Kidney tubule cell (primary cell): ENCODE data around the gene TNRC18.
"Not testable (repeated sequence)": the region's sequence is repeated elsewhere in the genome, so short reads cannot be mapped to it uniquely, and the experiment has no call there.

ENCODE experiments used
- DNase-seq: peaks from one replicate; pipeline ENCODE4 v3.0.0-alpha.2; 2018; ENCODE audit warnings: low spot score

The TNRC18 gene

DNA sequence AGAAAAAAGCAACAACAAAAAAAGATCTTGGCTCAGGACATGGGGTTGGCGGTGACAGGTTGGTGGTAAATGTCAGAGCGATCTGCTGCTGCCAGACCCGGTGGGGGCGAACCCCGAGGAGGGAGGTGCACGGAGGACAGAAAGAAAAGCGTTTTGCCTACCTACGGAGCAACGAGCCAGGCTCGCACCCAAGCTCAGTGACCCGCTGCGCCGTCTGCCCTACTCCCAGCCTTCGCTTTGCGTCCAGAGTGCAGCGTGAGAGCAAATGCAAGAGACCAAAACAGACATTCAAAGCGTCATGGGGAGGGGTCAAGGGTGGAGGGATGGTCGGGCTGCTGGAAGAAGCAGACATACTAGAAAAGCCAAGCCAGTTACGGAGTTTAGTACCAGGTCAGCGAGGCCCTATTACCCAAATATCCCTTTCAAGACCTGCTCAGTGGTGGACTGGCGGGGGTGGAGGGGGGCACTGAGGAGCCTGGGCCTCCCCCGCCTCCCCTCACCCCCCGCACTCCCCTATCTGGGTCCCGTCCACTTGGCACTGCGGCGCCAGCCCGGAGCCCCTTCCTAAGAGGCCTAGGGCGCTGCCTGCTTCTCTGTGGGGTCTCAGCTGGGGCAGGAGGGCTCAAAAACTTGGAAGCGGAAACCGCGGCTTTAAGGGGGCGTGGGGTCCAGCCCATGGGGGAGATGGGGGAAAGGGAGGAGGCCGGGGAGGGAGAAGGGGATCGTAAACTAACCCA, 74.0 kb downstream of the TNRC18 start:
- no peak for DNase-seq

DNA sequence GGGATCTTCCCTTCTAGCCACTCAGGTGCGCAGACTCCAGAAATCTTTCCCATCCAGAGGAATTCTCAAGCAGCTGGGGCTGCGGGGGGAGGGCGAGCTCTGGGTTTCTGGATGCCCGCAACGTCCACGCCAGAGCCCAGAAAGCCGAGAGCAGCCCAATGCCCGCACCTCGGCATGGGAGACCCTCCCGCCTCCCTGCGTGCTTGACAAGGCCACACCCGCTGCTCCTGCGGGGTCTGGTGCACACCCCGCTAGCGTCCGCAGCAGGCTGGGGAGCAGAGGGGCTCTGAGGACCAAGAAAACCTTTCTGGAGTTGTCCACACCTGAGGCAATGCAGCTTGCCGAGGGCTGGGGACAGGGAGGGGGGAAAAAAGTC, 74.6 kb downstream of the TNRC18 start:
- no peak for DNase-seq

DNA sequence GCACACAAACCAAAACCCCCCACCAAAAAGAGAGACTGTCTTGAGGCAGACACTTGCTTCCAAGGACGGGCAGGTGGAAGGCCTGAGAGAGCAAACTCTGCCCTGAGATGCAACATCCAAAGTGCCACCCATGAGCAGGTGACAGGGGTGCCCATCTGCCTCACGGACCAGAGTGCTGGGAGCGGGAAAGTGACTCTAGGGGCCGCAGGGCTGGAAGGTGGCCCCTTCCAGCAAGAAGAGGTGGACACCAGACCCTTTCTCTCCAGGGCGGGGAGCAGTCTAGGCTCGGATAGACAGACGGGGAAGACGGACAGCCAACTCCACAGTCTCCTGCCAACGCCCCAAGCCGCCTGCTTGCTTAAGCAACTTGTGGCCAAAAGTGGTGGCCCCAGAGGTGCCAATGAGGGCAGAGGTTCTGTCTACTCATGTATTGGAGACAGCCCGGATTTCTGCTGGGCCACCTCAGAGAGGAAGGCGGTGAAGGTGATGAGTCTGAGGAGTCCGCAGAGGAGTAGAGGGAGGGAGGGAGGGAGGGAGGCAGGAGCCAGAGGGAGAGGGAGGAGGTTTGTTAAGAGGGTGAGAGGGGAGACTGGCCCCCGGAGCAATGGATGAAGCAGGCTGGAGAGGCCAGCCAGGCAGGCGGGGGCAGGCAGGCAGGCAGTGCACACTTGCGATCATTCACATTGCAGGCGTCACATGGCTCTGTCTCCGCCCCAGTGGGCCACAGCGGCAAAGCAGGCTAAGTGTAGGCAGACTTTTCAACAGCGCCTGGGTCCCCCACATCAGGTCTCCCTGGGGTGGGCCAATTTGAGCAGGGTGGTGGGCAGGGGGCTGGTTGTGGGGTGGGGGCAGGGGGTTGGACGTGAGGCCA, 75.3 kb downstream of the TNRC18 start:
- DNase-seq, result no peak

DNA sequence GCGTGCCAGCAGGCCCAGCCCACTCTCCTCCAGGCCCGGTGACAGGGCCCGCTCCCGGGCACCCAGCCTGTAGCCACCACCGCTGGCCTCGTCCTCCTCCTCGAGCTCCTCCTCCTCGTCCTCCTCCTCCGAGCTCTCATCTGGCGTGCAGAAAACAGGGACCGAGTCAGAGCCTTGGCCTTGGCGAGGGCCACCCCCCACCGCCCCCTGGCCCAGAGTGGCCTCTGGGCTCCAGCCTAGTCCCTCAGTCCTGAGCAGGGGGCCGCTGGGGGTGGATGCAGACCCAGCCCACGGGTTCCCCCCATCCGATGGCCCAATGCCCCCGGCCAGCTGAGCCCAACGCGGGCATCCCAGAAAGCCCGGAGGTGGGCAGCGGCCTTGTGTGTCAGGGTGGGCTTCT, 78.0 kb downstream of the TNRC18 start:
- DNase-seq, result no peak

GRCh38 chr7:5345171-5345570, 78.5 kb downstream of the TNRC18 start:
- no peak for DNase-seq

DNA sequence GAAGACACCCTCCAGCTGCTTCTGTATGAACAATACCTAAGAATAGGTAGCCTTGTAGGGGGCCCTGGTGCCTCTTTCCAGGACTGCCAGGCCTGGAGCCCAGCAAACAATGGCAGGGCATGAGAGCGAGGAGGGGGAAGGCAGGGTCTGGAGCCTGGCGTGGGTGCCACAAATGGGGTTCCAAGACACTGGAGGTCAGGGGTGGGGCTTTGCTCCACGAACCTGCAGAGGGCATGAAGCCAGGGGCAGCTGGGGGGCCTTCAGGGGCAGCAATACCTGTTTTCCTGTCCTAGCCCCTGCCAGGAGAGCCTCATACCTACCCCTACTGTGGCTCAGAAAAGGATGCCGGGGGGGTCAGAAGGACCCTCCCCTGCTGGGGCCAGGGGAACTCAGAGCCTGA, 79.3 kb downstream of the TNRC18 start:
- no peak for DNase-seq

GRCh38 chr7:5343884-5344283, 79.8 kb downstream of the TNRC18 start:
- no peak for DNase-seq

GRCh38 chr7:5342631-5343030, 81.0 kb downstream of the TNRC18 start:
- no peak for DNase-seq

DNA sequence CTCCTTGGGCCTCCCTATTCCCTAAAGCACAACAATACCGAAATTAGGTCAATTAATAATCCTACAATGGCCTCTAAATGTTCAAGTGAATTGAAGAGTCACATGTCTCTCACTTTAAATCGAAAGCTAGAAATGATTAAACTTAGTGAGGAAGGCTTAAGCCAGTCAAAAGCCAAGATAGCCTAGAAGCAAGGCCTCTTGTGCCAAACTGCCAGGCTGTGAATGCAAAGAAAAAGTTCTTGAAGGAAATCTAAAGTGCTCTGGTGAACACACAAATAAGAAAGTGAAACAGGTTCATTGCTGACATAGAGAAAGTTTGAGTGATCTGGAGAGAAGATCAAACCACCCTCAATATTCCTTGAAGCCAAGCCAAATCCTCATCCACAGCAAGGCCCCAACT, 83.7 kb downstream of the TNRC18 start:
- no peak for DNase-seq

- no peak for DNase-seq
Observed at GRCh38 chr7:5337047-5337446, 86.6 kb downstream of the TNRC18 start.

GRCh38 chr7:5334671-5335070, 89.0 kb downstream of the TNRC18 start:
- no peak for DNase-seq

- DNase-seq, result no peak
Observed at GRCh38 chr7:5333121-5334045, 90.3 kb downstream of the TNRC18 start.

- no peak for DNase-seq
Observed at GRCh38 chr7:5332579-5332978, 91.1 kb downstream of the TNRC18 start.

GRCh38 chr7:5330288-5330687, 93.3 kb downstream of the TNRC18 start:
- DNase-seq, result no peak

DNA sequence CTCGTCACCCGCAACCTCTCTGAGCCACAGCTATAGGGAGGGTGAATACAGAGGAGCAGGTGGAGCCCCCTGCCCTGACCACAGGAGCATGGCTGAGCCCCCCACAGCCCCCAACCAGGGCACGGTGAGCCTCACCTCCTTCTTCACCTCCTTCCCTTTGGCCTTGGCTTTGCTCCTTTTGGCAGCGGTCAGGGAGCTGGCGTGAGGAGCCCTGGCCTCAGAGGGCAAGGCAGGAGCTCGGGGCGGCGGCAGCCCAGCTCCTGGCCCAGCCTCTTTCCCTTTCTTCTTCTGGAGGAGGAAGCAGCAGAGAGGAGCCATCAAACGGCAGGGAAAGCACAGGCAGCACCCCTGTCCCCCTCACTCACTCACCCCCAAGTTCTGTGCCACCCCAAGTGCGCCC, 98.7 kb downstream of the TNRC18 start:
- no peak for DNase-seq

DNA sequence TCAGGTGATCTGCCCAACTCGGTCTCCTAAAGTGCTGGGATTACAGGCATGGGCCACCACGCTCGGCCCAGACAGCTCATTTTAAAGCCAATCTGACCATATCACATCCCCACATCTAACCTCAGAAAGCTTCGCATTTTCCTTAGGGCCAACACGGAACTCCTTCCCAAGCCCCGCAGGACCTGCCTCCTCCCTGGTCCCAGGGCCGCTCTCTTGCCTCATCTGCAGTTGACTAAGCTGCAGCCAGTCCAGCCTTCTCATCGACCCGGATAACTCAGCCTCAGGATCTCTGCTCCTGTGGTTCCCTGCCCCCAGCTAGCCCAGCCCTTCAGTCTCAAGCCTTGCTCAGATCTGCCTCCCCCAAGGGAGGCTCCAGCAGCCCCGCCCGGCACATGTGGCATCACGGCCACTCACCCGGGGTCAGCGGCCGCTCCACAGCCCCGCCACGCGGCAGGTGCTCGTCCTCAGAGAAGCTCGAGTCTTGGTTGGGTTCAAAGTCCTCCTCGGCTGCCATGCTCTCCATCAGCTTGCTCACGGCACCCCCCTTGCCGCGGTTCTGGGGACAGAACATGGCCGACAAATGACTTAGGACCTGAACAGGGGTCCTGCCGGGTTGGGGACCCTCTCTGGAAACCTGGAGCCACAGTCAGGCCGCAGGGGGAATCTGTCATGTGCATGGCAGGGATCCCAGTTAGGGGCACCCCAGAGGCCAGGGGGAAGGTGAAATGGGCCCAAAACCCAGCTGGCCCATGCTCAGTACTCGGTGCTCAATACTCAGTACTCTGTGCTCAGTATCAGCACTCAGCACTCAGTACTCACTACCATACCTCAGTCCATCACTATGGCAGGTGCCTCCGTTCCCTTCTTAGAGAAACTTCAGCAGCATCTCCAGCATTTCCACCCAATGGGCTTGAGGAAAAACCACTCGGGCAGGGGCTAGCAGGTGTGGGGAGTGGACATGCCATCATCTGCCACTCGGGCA, 99.5 kb downstream of the TNRC18 start:
- not testable (repeated sequence) for DNase-seq

DNA sequence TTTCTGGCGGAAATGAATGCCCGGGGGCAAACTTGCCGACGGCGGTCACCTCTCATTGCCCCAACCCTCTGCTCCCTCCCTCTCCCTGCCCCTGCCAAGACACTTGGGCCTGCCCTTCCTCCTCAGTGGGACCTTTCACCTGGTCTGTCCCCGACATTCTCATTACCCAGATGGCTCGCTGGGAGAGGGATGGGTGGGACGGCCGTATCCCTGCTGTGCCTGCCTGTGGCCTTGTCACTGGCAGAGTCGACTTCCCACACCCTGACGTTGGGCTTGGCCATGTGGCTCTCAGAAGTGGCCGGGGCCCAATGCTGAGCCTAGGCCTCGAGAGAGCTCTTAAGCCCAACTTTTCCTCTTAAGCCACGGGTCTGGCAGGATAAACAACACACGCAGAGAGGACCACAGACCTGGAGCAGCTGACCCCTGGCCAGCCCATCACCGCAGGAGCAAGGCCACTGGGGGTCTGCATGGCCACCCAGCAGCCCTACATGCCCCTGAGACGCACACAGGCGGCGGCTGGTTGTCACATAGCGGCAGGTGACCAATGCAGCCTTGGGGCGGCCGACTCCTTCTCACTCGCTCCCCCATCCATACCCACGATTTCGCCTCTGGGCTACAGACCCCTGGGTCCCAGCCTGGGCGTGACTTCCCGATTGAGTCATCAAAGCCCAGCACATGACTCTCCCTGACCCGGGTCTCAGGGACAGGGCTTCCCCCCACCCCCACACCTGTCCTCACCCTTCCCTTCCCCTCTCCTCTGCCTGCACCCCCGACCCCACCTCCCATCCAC, 100.8 kb downstream of the TNRC18 start:
- DNase-seq, result no peak

GRCh38 chr7:5320802-5321396, 102.7 kb downstream of the TNRC18 start:
- DNase-seq, result no peak

DNA sequence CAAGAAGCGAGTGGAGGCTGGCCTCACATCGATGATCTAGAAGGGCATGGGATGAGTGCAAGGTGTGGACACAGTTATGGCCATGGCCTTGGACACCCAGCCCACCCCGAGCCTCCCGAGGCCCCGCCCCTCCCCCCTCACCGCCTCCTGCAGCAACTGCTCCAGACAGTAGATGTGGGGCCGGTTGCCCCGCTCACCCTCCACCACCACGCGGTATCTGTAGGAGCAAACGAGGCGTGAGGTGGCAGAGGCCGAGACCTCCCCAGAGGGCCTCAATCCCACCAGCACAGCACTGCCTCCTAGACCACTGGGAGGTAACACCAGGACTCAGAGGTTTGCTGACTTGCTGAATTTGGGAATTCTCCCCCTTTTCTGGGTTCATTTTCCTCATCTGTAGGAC, 103.2 kb downstream of the TNRC18 start:
- DNase-seq, result no peak

DNA sequence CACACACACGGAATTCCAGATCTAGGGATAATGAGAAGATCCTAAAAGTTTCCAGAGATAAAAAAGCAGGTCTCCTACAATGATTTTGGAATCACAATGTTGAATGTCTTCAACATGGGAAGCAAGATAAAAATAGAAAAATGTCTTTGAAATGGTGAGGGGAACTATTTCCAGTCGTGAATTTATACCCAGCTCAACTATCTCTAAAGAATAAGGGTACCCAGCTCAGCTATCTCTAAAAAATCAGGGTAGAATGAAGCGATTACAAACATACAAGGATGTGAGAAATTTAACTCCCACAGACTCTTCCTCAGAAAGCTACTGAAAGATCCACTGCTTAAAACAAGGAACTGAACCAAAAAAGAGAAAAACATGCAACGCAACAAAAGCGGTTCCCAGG, 105.0 kb downstream of the TNRC18 start:
- DNase-seq, result not testable (repeated sequence)
